Spinal cord (tissue), 10 donors: ENCODE measurements around the gene SLC37A4. TPM values are rescaled to one million over a fixed set of nuclear protein-coding genes. Genes with fewer than 3 reads are reported as not detected.
A peak's percentile ranks its signal among the peaks of the same experiment; 100 is the strongest.
"Not testable (repeated sequence)": the region's sequence is repeated elsewhere in the genome, so short reads cannot be mapped to it uniquely, and the experiment has no call there.

ENCODE experiments used
- DNase-seq, 6 donors: peaks; one replicate each; pipeline versions ENCODE4 v3.0.0 to v3.0.0-alpha.2; 2013 to 2015; ENCODE audit warnings: low spot score in 6 of 6, low read depth in 4 of 6
- H3K27ac ChIP-seq: one replicate; pipeline ENCODE4 v1.5.1; 2013; ENCODE audit warnings: low read depth, low read length, control low read depth
- H3K27me3 ChIP-seq: one replicate; pipeline ENCODE4 v1.6.1; 2013; ENCODE audit warnings: low read length; ENCODE audit not compliant: control insufficient read depth, insufficient read depth
- H3K36me3 ChIP-seq: one replicate; pipeline ENCODE4 v1.6.1; 2013; ENCODE audit warnings: low read length; ENCODE audit not compliant: control insufficient read depth, insufficient read depth
- H3K4me1 ChIP-seq: one replicate; pipeline ENCODE4 v1.6.1; 2013; ENCODE audit warnings: low read length; ENCODE audit not compliant: control insufficient read depth, insufficient read depth
- H3K4me3 ChIP-seq: one replicate; pipeline ENCODE4 v1.5.1; 2013; ENCODE audit warnings: low read depth, low read length, control low read depth
- H3K9me3 ChIP-seq: one replicate; pipeline ENCODE4 v1.6.1; 2013; ENCODE audit warnings: low read length; ENCODE audit not compliant: control insufficient read depth, insufficient read depth
- WGBS: methylation state at CpG from one replicate; pipeline ENCODE4 v1.1.5; 2013; ENCODE audit warnings: missing lambda C conversion rate; ENCODE audit not compliant: insufficient coverage; 5-methylcytosine and 5-hydroxymethylcytosine counted together
- polyA plus RNA-seq, 2 donors: library from polyadenylated mRNA; unstranded; fragments of 120-200 nt; gene quantifications; one replicate each; pipeline ENCODE4 v1.2.1, GENCODE V29; 2013; ENCODE audit not compliant: insufficient read length in 2 of 2
- total RNA-seq, 2 donors: library from RNA; depleted of rRNA in 1 of 2; stranded (reverse); fragments of 120-200 nt in 1 of 2; fragments of >200 nt in 1 of 2; gene quantifications; one replicate each; pipeline versions ENCODE4 v1.2.3 to v1.2.4, GENCODE V29; 2013 to 2014
- donor health status: healthy.

The SLC37A4 gene
- total and polyA plus RNA-seq, 4 donors: 8.1 to 26.1 (median 19.1) TPM

DNA sequence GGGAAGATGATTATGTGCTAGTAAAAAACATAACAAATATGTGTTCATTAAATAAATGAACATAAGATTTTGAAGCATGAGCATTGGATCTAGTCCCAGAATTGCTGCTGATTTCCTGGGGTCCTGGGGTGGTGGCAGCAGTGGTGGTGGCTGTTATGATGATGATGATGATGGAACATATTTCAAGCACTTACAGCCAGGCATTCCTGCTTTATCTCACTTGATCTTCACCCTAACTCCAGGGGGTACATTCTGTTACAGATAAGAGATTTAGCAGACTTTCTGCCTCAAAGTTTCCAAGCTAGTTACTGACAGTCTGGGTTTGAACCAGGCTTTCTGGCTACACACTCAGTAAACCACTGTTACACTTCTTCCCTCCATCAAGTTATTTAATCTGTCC, 6.9 kb downstream of the SLC37A4 start:
- Histone ChIP-seq H3K36me3 (peaks cover 67% of the 10 kb centered on the region), H3K4me1 (peaks cover 21% of the 10 kb centered on the region), H3K27me3 (no peaks in the 10 kb centered on the region), H3K4me3 (no peak overlapping the region), H3K9me3 (no peaks in the 10 kb centered on the region), H3K27ac (no peak overlapping the region)
- no peak for DNase-seq

DNA sequence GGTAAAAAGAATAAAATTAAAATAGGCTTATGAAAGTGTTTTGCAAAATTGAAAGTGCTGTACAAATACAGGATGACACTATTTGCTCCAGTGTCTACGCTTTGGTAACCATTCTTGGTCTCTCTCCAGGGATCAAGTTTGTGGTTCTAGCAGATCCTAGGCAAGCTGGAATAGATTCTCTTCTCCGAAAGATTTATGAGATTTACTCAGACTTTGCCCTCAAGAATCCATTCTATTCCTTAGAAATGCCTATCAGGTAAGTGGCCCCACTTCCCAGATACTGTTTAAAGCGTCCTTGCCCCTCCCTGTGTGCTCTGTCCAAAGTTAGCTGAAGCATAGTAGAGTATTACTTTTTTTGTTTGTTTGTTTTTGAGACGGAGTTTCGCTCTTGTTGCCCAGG, 9.0 kb downstream of the SLC37A4 start:
- WGBS: 92% methylated on average over 3 of the region's 5 CpGs
- Histone ChIP-seq H3K27me3 (no peaks in the 10 kb centered on the region), H3K36me3 (peaks cover 50% of the 10 kb centered on the region), H3K4me3 (no peak overlapping the region), H3K4me1 (peaks cover 23% of the 10 kb centered on the region), H3K27ac (no peak overlapping the region), H3K9me3 (no peaks in the 10 kb centered on the region)
- DNase-seq: no peak

DNA sequence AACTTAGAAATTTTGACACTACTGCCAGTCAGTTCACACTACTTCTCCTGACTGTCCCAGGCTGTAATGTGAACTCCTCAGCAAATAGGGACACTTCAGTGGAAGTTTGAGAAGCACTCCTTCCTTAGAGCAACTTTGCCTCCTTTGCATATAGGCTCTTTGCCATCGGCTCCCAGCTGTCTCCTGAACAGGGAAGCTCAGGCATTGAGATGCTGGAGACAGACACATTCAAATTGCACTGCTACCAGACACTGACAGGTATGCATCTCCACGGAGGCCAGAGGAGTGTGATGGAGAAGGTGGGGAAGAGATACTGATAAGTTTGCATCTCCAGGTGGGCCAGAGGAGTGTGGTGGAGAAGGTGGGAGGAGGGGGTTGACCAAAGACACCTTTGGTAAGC, 10.7 kb downstream of the SLC37A4 start:
- no peak for DNase-seq
- Histone ChIP-seq H3K27me3 (no peaks in the 10 kb centered on the region), H3K4me3 (peak overlapping the region; percentile 1), H3K4me1 (peaks cover 26% of the 10 kb centered on the region), H3K27ac (no peak overlapping the region), H3K36me3 (peaks cover 47% of the 10 kb centered on the region), H3K9me3 (no peaks in the 10 kb centered on the region)
- 75% methylated on average over 2 of the region's 2 CpGs for WGBS

DNA sequence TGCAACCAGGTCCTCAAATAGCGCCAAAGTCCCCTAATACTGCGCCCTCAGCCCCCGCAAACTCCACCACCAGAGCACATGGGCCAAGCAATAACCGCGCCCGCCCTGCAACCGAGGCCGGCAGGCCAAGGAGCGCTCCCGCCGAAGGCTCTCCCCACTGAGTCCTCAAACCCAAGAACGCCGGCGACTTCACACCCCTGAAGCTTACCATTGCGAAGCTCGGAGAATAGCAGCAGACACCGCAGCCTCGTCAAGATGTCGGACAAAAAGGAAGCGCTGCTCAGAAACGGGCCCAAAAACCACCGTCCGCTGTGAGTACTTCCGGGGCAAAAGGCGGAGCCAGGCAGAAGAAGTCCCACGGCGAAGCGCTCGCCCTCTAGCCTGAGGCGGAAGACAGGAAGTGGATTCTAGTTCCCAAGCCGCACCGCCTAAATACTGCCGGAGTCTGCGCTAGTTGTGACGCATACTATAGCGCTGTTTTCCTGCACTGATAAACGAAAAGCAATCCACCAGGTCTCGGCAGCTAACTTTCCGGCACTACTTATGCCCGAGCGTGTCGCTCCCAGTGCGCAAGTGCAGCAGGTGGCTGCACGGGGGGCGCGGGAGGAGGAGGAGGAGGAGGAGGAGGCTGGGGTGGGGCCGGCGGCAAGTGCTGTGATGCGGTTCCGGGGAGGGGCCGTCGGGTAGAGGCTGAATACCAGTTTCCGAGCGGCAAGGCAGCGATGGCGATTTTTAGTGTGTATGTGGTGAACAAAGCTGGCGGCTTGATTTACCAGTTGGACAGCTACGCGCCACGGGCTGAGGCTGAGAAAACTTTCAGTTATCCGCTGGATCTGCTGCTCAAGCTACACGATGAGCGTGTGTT, 12.4 kb downstream of the SLC37A4 start, which contains the start of the genes RPS25 and TRAPPC4:
TSS of gene RPS25 (minus strand) at position 270 of the 865 bp plus-strand sequence. CDS start at position 211, 59 bp downstream.
TSS of gene TRAPPC4 (plus strand) at position 693 of the 865 bp plus-strand sequence. CDS start at position 723, 30 bp downstream.
- H3K4me1 ChIP-seq: peaks cover 26% of the 10 kb centered on the region
- under 1% methylated on average over 63 of the region's 63 CpGs for WGBS
- H3K27ac ChIP-seq: peak within 1 kb of the TSS; percentile 98
- peak; percentile 93 to 99 (median 97) for DNase-seq
- H3K36me3 ChIP-seq: peaks cover 51% of the 10 kb centered on the region
- H3K27me3 ChIP-seq: no peaks in the 10 kb centered on the region
- H3K4me3 ChIP-seq: peak within 1 kb of the TSS; percentile 96
- H3K9me3 ChIP-seq: no peaks in the 10 kb centered on the region

DNA sequence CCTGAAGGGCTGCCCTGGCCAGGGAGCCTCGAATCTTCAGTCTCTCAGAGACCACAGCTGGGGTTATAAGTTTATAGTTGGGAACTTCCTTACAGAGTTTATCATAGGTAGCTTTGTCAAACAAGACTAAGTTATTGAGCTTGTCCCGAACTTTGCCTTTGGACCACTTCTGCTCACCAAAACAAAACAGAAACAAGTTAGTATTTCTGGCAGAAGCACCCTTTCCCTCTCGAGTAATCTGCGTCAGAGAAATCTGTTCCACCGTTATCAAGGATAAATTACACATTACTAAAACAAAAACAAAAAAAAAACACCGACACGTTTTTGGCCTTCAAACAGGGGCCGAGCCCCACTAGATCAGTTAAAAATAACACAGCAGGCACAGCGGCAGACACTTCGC, 13.3 kb downstream of the SLC37A4 start:
- H3K27me3 ChIP-seq, H3K9me3 ChIP-seq, DNase-seq: not testable (repeated sequence)
- Histone ChIP-seq H3K27ac (peak overlapping the region; percentile 98), H3K4me1 (peaks cover 26% of the 10 kb centered on the region), H3K36me3 (peaks cover 51% of the 10 kb centered on the region), H3K4me3 (peak overlapping the region; percentile 96)
- WGBS: 9% methylated on average over 8 of the region's 10 CpGs

DNA sequence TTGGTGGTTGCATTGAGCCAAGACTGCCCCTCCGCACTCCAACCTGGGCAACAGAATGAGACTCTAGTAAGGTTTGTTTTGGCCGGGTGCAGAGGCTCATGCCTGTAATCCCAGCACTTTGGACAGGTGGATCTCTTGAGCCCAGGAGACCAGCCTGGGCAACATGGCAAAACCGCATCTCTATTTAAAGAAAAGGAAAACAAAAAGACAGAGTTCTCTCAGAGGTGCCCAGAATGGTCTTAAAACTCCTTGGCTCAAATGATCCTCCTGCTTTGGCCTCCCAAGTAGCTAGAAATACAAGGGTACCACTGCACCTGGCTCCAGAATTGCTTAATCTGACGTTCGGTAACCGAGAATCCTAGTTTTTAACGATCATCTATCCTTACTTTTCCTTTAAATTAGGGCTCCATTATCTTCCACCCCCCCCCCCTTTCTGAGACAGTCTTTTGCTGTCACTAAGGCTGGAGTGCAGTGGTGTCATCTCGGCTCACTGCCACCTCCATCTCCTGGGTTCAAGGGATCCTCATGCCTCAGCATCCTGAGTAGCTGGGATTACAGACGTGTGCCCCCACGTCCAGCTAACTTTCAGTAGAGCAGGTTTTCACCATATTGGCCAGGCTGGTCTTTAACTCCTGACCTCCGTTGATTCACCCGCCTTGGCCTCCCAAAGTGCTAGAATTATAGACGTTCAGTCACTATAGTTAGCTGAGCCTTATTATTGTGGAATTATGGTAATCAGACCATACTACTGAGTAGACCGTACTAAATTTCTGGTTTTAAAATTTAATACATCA, 14.3 kb downstream of the SLC37A4 start:
- no peak overlapping the region for H3K27ac ChIP-seq

DNA sequence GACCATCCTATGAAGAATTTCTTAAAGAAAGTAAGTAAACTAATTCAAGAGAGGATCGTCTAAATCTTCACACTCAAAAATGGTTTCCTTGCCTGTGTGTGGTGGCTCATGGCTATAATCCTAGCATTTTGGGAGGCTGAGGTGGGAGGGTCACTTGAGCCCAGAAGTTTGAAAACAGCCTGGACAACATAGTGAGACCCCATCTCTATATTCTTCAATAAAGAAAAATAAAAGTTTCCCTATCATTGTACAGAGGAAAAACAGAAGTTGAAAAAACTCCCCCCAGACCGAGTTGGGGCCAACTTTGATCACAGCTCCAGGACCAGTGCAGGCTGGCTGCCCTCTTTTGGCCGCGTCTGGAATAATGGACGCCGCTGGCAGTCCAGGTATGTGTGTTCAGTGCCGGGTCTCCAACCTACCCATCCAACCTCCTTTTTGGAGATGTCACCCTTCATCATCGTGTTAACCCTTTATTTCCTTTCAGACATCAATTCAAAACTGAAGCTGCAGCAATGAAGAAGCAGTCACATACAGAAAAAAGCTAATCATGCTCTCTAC, 15.5 kb downstream of the SLC37A4 start:
- Histone ChIP-seq H3K36me3 (peaks cover 59% of the 10 kb centered on the region), H3K27me3 (no peaks in the 10 kb centered on the region), H3K4me3 (no peak overlapping the region), H3K4me1 (peaks cover 19% of the 10 kb centered on the region), H3K27ac (no peak overlapping the region), H3K9me3 (no peaks in the 10 kb centered on the region)
- 79% methylated on average over 6 of the region's 8 CpGs for WGBS
- no peak for DNase-seq

More for the DNA sequence above, 14.3 kb downstream of the SLC37A4 start:
- Histone ChIP-seq H3K9me3 (no peaks in the 10 kb centered on the region), H3K27me3 (no peaks in the 10 kb centered on the region), H3K36me3 (peaks cover 53% of the 10 kb centered on the region), H3K4me1 (peaks cover 26% of the 10 kb centered on the region), H3K4me3 (no peak overlapping the region)
- no peak for DNase-seq
- 85% methylated on average over 9 of the region's 14 CpGs for WGBS

DNA sequence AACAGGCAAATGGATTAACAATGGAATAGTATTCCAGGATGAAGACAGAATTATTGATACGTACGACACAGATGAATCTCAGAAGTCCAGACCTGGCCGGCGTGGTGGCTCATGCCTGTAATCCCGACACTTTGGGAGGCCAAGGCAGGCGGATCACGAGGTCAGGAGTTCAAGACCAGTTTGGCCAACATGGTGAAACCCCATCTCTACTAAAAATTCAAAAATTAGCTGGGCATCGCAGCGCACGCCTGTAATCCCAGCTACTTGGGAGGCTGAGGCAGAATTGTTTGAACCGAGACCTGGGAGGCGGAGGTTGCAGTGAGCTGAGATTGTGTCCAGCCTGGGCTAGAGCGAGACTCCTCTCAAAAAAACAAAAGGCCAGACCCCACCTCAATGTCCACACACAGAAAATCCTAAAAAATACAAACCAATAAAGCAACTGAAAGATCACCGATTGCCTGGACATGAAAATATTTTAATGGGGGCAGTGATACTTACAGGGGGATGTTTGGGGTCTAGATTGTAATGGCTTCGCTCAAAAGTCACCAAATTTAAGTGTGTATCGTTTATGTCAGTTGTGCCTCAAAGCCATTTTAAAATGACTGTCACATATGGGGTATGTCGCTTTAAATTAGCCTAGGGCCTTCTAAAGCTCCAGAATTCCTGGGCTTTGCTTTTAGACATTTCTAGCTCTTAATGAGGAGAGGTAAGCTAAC, 16.3 kb downstream of the SLC37A4 start:
- 95% methylated on average over 11 of the region's 17 CpGs for WGBS
- H3K36me3 ChIP-seq: peaks cover 66% of the 10 kb centered on the region
- H3K4me1 ChIP-seq: peaks cover 13% of the 10 kb centered on the region
- no peaks in the 10 kb centered on the region for H3K27me3 ChIP-seq
- no peaks in the 10 kb centered on the region for H3K9me3 ChIP-seq
- no peak overlapping the region for H3K27ac ChIP-seq
- no peak overlapping the region for H3K4me3 ChIP-seq
- DNase-seq: no peak

DNA sequence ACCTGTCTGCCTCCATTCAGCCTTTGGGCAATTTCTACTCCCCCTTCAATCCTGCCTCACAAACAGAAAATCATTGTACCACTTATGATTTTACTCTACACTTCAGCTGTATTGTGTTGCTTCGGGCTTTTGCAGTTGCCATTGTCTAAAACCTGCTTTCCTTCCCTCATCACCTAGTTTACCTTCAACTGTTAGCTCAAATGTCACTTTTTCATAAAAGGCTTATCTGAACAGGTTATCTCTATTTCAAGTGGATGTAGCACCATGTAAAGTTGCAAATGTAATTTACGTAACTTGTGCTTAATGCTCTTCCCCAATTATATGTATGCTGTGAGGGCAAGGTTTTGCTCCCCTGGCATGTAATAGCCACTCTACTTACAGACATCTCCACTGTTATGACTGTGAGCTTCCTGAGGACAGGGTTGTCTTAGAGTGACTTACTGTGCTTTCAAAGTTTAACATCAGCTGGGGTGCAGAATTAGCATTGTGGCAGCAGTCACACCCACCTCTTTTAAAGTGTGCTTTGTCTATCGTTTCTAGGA, 18.0 kb downstream of the SLC37A4 start:
- DNase-seq: no peak
- H3K36me3 ChIP-seq: peaks cover 69% of the 10 kb centered on the region
- H3K27ac ChIP-seq: no peak overlapping the region

More for the DNA sequence above, 18.0 kb downstream of the SLC37A4 start:
- H3K27me3 ChIP-seq: no peaks in the 10 kb centered on the region
- no peaks in the 10 kb centered on the region for H3K9me3 ChIP-seq
- peaks cover 8% of the 10 kb centered on the region for H3K4me1 ChIP-seq
- 100% methylated on average over 1 of the region's 3 CpGs for WGBS
- H3K4me3 ChIP-seq: no peak overlapping the region
